C4-2B (cell line): Measurements from ENCODE around the gene PCDH9.

ENCODE experiments used
- ZFX ChIP-seq: fragments of 450-650 bp; IDR thresholded peaks from 2 replicates; pipeline ENCODE4 v1.6.1; 2017
- TF ChIP-seq, protein P1 (sequence below): fragments of 450-650 bp; conservative IDR thresholded peaks from 2 replicates; pipeline ENCODE4 v1.5.1; 2017; ENCODE audit warnings: mild to moderate bottlenecking

DNA sequence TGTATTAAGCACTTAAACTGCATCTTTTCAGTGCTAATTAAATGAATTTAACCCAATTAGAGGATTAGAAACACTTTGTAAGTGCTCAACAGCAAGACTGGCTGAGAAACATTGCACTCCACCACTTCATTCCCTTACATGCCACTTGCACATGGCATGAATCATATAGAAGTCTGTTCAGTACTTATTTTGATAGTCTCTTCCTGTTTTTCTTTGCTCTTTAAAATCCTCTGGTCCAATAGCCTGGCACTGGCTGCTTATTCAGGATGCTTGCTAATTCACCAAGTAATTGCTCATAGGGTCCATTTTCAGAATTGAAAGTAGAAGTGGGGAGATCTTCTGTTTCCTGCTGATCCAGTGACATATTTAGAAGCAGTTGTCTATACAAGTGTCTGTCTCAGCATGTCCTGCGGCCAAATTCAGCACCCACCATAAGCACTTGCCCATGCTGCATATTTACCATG is 900.1 kb downstream of the PCDH9 start:
- TF ChIP-seq, protein P1, sequence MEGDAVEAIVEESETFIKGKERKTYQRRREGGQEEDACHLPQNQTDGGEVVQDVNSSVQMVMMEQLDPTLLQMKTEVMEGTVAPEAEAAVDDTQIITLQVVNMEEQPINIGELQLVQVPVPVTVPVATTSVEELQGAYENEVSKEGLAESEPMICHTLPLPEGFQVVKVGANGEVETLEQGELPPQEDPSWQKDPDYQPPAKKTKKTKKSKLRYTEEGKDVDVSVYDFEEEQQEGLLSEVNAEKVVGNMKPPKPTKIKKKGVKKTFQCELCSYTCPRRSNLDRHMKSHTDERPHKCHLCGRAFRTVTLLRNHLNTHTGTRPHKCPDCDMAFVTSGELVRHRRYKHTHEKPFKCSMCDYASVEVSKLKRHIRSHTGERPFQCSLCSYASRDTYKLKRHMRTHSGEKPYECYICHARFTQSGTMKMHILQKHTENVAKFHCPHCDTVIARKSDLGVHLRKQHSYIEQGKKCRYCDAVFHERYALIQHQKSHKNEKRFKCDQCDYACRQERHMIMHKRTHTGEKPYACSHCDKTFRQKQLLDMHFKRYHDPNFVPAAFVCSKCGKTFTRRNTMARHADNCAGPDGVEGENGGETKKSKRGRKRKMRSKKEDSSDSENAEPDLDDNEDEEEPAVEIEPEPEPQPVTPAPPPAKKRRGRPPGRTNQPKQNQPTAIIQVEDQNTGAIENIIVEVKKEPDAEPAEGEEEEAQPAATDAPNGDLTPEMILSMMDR = no peak
- no peak for TF ChIP-seq ZFX
